SH-SY5Y (cell line): ENCODE results near the gene TCF20.

Experiments used
- GATA2 ChIP-seq: IDR thresholded peaks from 2 replicates; pipeline ENCODE4 v1.6.1; 2011; ENCODE audit warnings: mild to moderate bottlenecking, low read depth, low read length
- GATA3 ChIP-seq: IDR thresholded peaks from 2 replicates; pipeline ENCODE4 v1.6.1; 2011; ENCODE audit warnings: low read depth, mild to moderate bottlenecking, low read length, moderate library complexity

- TF ChIP-seq GATA2 (no peak), GATA3 (no peak)
Measured at GRCh38 chr22:42294034-42294985, 23.9 kb upstream of the TCF20 start.
